ENCODE results near the gene SLC38A8. TPM values are rescaled to one million over a fixed set of nuclear protein-coding genes. Genes with fewer than 3 reads are reported as not detected.

Gene SLC38A8
- total RNA-seq, 4 donors from 2014 or later = not detected

GRCh38 chr16:83992624-83993023 is 50.0 kb downstream of the SLC38A8 start:
- Histone ChIP-seq H3K4me1 (peaks cover 0 to 20% (median 4%) of the 10 kb centered on the region in 3 donors), H3K9me3 (no peaks in the 10 kb centered on the region), H3K27me3 (peaks cover 28% of the 10 kb centered on the region), H3K36me3 (no peaks in the 10 kb centered on the region), H3K4me3 (no peak overlapping the region), H3K27ac (no peak overlapping the region)
- no peak for ATAC-seq
- WGBS, 2 donors (ENCODE audit: low coverage in 1 of 2) = 42 to 80% methylated on average over 1 to 2 of the region's 6 CpGs
- no peak for TF ChIP-seq POLR2A (IDR thresholded peaks at IDR 0.05)
- no peak for TF ChIP-seq EP300 (IDR thresholded peaks at IDR 0.05)

GRCh38 chr16:83990492-83990891 is 52.1 kb downstream of the SLC38A8 start:
- no peak for ATAC-seq
- WGBS, 2 donors (ENCODE audit: low coverage in 1 of 2) = 92 to 96% methylated on average over 4 to 7 of the region's 11 CpGs
- peaks cover 23% of the 10 kb centered on the region for H3K27me3 ChIP-seq
- TF ChIP-seq POLR2AphosphoS5 (IDR thresholded peaks at IDR 0.05) (no peak), EP300 (IDR thresholded peaks at IDR 0.05) (no peak), POLR2A (IDR thresholded peaks at IDR 0.05) (no peak), CTCF (IDR thresholded peaks at IDR 0.05) (no peak)
- peaks cover 0 to 13% (median 0%) of the 10 kb centered on the region in 3 donors for H3K4me1 ChIP-seq
- H3K27ac ChIP-seq = no peak overlapping the region
- H3K4me3 ChIP-seq = no peak overlapping the region
- H3K36me3 ChIP-seq = no peaks in the 10 kb centered on the region
- H3K9me3 ChIP-seq = no peaks in the 10 kb centered on the region

GRCh38 chr16:83989300-83989699 is 53.3 kb downstream of the SLC38A8 start:
- peaks cover 23% of the 10 kb centered on the region for H3K27me3 ChIP-seq
- WGBS, 2 donors (ENCODE audit: low coverage in 1 of 2) = 59 to 85% methylated on average over 6 to 7 of the region's 8 CpGs
- H3K9me3 ChIP-seq = no peaks in the 10 kb centered on the region
- ATAC-seq = no peak
- H3K4me1 ChIP-seq = peaks cover 0 to 11% (median 0%) of the 10 kb centered on the region in 3 donors
- H3K27ac ChIP-seq = no peak overlapping the region
- TF ChIP-seq EP300 (IDR thresholded peaks at IDR 0.05) (no peak), POLR2A (IDR thresholded peaks at IDR 0.05) (no peak), POLR2AphosphoS5 (IDR thresholded peaks at IDR 0.05) (no peak), CTCF (IDR thresholded peaks at IDR 0.05) (no peak)
- no peaks in the 10 kb centered on the region for H3K36me3 ChIP-seq
- H3K4me3 ChIP-seq = no peak overlapping the region

GRCh38 chr16:83983491-83983890 is 59.1 kb downstream of the SLC38A8 start:
- no peak for ATAC-seq
- H3K27ac ChIP-seq = no peak overlapping the region
- no peaks in the 10 kb centered on the region for H3K36me3 ChIP-seq
- H3K4me1 ChIP-seq = no peaks in the 10 kb centered on the region
- no peak overlapping the region for H3K4me3 ChIP-seq
- H3K9me3 ChIP-seq = peaks cover 0 to 13% (median 0%) of the 10 kb centered on the region in 3 donors
- WGBS, 2 donors (ENCODE audit: low coverage in 1 of 2) = 75 to 78% methylated on average over 4 of the region's 4 CpGs
- TF ChIP-seq POLR2AphosphoS5 (IDR thresholded peaks at IDR 0.05) = no peak
- TF ChIP-seq POLR2A (IDR thresholded peaks at IDR 0.05) = no peak
- TF ChIP-seq EP300 (IDR thresholded peaks at IDR 0.05) = no peak
- no peak for TF ChIP-seq CTCF (IDR thresholded peaks at IDR 0.05)
- no peaks in the 10 kb centered on the region for H3K27me3 ChIP-seq

GRCh38 chr16:83981799-83982198 is 60.8 kb downstream of the SLC38A8 start:
- Histone ChIP-seq H3K4me1 (no peaks in the 10 kb centered on the region), H3K36me3 (no peaks in the 10 kb centered on the region), H3K4me3 (no peak overlapping the region), H3K9me3 (peaks cover 0 to 21% (median 0%) of the 10 kb centered on the region in 3 donors), H3K27me3 (no peaks in the 10 kb centered on the region), H3K27ac (no peak overlapping the region)
- TF ChIP-seq EP300 (IDR thresholded peaks at IDR 0.05) (no peak), CTCF (IDR thresholded peaks at IDR 0.05) (no peak), POLR2AphosphoS5 (IDR thresholded peaks at IDR 0.05) (no peak), POLR2A (IDR thresholded peaks at IDR 0.05) (no peak)
- 94 to 100% methylated on average over 7 to 8 of the region's 8 CpGs for WGBS, 2 donors (ENCODE audit: low coverage in 1 of 2)
- no peak for ATAC-seq
